ENCODE data around the gene DOCK4.

DNA sequence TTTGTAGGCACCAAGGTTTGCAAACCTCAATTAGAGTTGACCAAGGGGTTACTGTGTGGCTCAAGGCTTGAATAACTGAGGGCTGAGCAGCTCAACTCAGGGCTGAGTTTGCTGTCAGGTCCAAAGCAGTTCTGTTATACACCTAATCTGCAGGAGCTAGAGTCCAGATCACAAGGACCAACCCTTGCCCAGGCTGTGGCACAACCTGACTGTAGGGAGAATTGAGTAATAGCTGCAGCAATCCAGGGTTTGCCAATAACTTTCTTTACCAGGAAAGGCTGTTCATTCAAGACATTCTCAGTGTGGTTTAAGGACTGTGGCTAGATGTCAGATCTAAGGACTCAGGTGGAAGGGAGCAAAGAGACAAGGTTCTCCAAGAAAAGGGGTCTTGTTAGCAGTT, 528.4 kb downstream of the DOCK4 start:
- TF ChIP-seq, protein P1, sequence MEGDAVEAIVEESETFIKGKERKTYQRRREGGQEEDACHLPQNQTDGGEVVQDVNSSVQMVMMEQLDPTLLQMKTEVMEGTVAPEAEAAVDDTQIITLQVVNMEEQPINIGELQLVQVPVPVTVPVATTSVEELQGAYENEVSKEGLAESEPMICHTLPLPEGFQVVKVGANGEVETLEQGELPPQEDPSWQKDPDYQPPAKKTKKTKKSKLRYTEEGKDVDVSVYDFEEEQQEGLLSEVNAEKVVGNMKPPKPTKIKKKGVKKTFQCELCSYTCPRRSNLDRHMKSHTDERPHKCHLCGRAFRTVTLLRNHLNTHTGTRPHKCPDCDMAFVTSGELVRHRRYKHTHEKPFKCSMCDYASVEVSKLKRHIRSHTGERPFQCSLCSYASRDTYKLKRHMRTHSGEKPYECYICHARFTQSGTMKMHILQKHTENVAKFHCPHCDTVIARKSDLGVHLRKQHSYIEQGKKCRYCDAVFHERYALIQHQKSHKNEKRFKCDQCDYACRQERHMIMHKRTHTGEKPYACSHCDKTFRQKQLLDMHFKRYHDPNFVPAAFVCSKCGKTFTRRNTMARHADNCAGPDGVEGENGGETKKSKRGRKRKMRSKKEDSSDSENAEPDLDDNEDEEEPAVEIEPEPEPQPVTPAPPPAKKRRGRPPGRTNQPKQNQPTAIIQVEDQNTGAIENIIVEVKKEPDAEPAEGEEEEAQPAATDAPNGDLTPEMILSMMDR (IDR thresholded peaks at IDR 0.05) = no peak
- TF ChIP-seq POLR2A (IDR thresholded peaks at IDR 0.05) = no peak
